Adrenal gland (tissue), 5 donors: ENCODE measurements around the gene CCDC192.

Experiments used
- CTCF ChIP-seq, 6 experiments: fragments of 450-650 bp in 4 of 6; fragments of 200-600 bp in 2 of 6; sonication (generic) in 1 of 6; IDR thresholded peaks; 1 replicate in 5 of 6; 2 replicates in 1 of 6; pipeline versions ENCODE4 v1.5.1 to v1.8.0; 2016 to 2021; ENCODE audit warnings: antibody characterized with exemption in 6 of 6, mild to moderate bottlenecking in 2 of 6, moderate library complexity in 1 of 6
- POLR2A ChIP-seq, 2 donors: fragments of 450-650 bp; IDR thresholded peaks; one replicate each; pipeline ENCODE4 v1.6.1; 2017; ENCODE audit warnings: antibody characterized with exemption in 2 of 2, mild to moderate bottlenecking in 2 of 2, moderate library complexity in 1 of 2
- donor health status: DM: no; HTN: no; CAD: no.

DNA sequence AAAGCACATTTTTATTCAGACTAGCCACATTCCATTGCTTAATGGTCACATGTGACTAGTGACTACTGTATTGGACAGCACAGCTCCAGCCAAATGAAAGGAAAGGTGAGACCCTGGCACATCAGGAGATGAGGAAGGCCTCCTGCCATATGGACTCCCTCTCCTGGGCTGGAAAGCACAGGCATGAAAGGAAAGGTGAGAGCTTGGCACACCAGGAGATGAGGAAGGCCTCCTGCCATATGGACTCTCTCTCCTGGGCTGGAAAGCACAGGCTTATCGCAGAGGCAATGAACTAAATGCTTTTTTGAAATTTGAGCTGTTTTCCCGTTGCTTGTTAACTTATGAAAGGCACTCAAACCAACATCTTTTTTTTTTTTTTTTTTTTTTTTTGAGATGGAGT is 235.6 kb downstream of the CCDC192 start:
- no peak for TF ChIP-seq CTCF (IDR thresholded peaks at IDR 0.05)
- TF ChIP-seq POLR2A (IDR thresholded peaks at IDR 0.05) = no peak
